Purkinje cell (primary cell): Measurements from ENCODE around the gene LPP. TPM values are rescaled to one million over a fixed set of nuclear protein-coding genes. Genes with fewer than 3 reads are reported as not detected.

Experiments used
- polyA plus RNA-seq: library from polyadenylated mRNA; unstranded; fragments of >200 nt; fragmentation: Nextera tagmentation; gene quantifications from 2 replicates; pipeline ENCODE4 v1.2.1, GENCODE V29; 2014

Gene LPP, protein sequence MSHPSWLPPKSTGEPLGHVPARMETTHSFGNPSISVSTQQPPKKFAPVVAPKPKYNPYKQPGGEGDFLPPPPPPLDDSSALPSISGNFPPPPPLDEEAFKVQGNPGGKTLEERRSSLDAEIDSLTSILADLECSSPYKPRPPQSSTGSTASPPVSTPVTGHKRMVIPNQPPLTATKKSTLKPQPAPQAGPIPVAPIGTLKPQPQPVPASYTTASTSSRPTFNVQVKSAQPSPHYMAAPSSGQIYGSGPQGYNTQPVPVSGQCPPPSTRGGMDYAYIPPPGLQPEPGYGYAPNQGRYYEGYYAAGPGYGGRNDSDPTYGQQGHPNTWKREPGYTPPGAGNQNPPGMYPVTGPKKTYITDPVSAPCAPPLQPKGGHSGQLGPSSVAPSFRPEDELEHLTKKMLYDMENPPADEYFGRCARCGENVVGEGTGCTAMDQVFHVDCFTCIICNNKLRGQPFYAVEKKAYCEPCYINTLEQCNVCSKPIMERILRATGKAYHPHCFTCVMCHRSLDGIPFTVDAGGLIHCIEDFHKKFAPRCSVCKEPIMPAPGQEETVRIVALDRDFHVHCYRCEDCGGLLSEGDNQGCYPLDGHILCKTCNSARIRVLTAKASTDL
- polyA plus RNA-seq, result 1.3 and 7.4 TPM in 2 replicates

GRCh38 chr3:188154014-188154808, at the start of gene LPP:
Gene LPP (plus strand): TSS chr3:188154157. CDS start chr3:188406121, 251,964 bp downstream.

